Measurements from ENCODE around the gene RTN4R. TPM values are rescaled to one million over a fixed set of nuclear protein-coding genes. Genes with fewer than 3 reads are reported as not detected.

Gene RTN4R
- total RNA-seq, 1 experiment from 2014 or later, result 12.2 TPM

- Histone ChIP-seq H3K4me1 (ENCODE audit: insufficient read depth, low read length) (no peaks in the 10 kb centered on the region; the same call in 1 of the 2 replicates), H3K9me2 (replicated peaks; ENCODE audit: low read length) (no peaks in the 10 kb centered on the region), H3F3A (ENCODE audit: low read length, unreplicated experiment) (no peaks in the 10 kb centered on the region), H3K79me2 (ENCODE audit: low read length) (no peaks in the 10 kb centered on the region), H3K36me3 (ENCODE audit: low read depth, low read length) (no peaks in the 10 kb centered on the region), H3K4me3 (ENCODE audit: low read length) (no peak overlapping the region), H3K27me3 (ENCODE audit: low read length) (peaks cover 12% of the 10 kb centered on the region; the same call in 1 of the 2 replicates), H3K4me2 (ENCODE audit: low read length) (no peak overlapping the region), H3K9ac (ENCODE audit: low read length) (no peak overlapping the region), H2AFZ (ENCODE audit: low read length) (no peak overlapping the region), H4K20me1 (ENCODE audit: low read length) (no peaks in the 10 kb centered on the region), H3K27ac (ENCODE audit: low read length) (no peak overlapping the region), H3K9me3 (ENCODE audit: low read length) (no peaks in the 10 kb centered on the region)
- ChIA-PET POLR2A (ENCODE audit: unreplicated experiment) (no interaction called here), CTCF (no interaction called here)
- no TSS peak for BruUV-seq (replicated peaks)
- no peak for DNase-seq
- TF ChIP-seq CTCF (conservative IDR thresholded peaks at IDR 0.05; ENCODE audit: low read depth, low read length) (no peak), EZH2phosphoT487 (IDR thresholded peaks at IDR 0.05; ENCODE audit: borderline replicate concordance, low read length) (no peak), EZH2 (IDR thresholded peaks at IDR 0.05; ENCODE audit: low read length, unreplicated experiment) (no peak)
- ATAC-seq, result no peak
- intact Hi-C loops (cut with micrococcal nuclease), result no loop called here
Observed at GRCh38 chr22:20196094-20196842, 71.8 kb downstream of the RTN4R start.

- Histone ChIP-seq H3K9ac (ENCODE audit: low read length) (no peak overlapping the region), H3K9me2 (replicated peaks; ENCODE audit: low read length) (no peaks in the 10 kb centered on the region), H3K4me3 (ENCODE audit: low read length) (no peak overlapping the region), H3K4me1 (ENCODE audit: insufficient read depth, low read length) (no peaks in the 10 kb centered on the region; the same call in 1 of the 2 replicates), H2AFZ (ENCODE audit: low read length) (no peak overlapping the region), H3K36me3 (ENCODE audit: low read depth, low read length) (no peaks in the 10 kb centered on the region), H4K20me1 (ENCODE audit: low read length) (no peaks in the 10 kb centered on the region), H3F3A (ENCODE audit: low read length, unreplicated experiment) (no peaks in the 10 kb centered on the region), H3K9me3 (ENCODE audit: low read length) (no peaks in the 10 kb centered on the region), H3K27me3 (ENCODE audit: low read length) (peaks cover 12% of the 10 kb centered on the region; the same call in 1 of the 2 replicates), H3K79me2 (ENCODE audit: low read length) (no peaks in the 10 kb centered on the region), H3K4me2 (ENCODE audit: low read length) (no peak overlapping the region), H3K27ac (ENCODE audit: low read length) (no peak overlapping the region)
- CTCF ChIA-PET, result interaction anchor here (0.6 kb wide), 1 partner anchor 35 kb away, joined by 3 read pairs; no protein-coding TSS in a partner anchor
- POLR2A ChIA-PET (ENCODE audit: unreplicated experiment), result no interaction called here
- no peak for DNase-seq
- no TSS peak for BruUV-seq (replicated peaks)
- intact Hi-C loops (cut with micrococcal nuclease), result no loop called here
- ATAC-seq, result no peak
- TF ChIP-seq EZH2 (IDR thresholded peaks at IDR 0.05; ENCODE audit: low read length, unreplicated experiment) (no peak), EZH2phosphoT487 (IDR thresholded peaks at IDR 0.05; ENCODE audit: borderline replicate concordance, low read length) (no peak), CTCF (conservative IDR thresholded peaks at IDR 0.05; ENCODE audit: low read depth, low read length) (no peak)
Observed at GRCh38 chr22:20194681-20195593, 73.2 kb downstream of the RTN4R start.

Data from PC-3 (cell line).